CD14-positive monocyte (primary cell): ENCODE data around the gene EIPR1. TPM values are rescaled to one million over a fixed set of nuclear protein-coding genes. Genes with fewer than 3 reads are reported as not detected.

Source experiments
- DNase-seq, 3 donors: peaks; one replicate each; pipeline ENCODE4 v3.0.0-alpha.2; 2011 to 2022
- H2AFZ ChIP-seq: 2 replicates; pipeline ENCODE4 v1.6.0; 2012; ENCODE audit warnings: mild to moderate bottlenecking, low read depth, low read length, inconsistent platforms; ENCODE audit not compliant: insufficient read depth, poor library complexity, severe bottlenecking
- H3K27ac ChIP-seq, 2 donors: 1 replicate in 1 of 2; 2 replicates in 1 of 2; pipeline ENCODE4 v1.5.1; 2012 to 2013; ENCODE audit warnings: low read length in 2 of 2, control low read depth in 1 of 2, inconsistent platforms in 1 of 2, low read depth in 1 of 2, mild to moderate bottlenecking in 1 of 2
- H3K27me3 ChIP-seq, 2 donors: one replicate each; pipeline versions ENCODE4 v1.6.0 to v1.6.1; 2011 to 2013; ENCODE audit warnings: low read length in 2 of 2; ENCODE audit not compliant: control insufficient read depth in 2 of 2, insufficient read depth in 2 of 2
- H3K36me3 ChIP-seq, 2 donors: replicated peaks in 1 of 2; 1 replicate in 1 of 2; 2 replicates in 1 of 2; pipeline versions ENCODE4 v1.5.1 to v1.6.1; 2012 to 2013; ENCODE audit warnings: low read length in 2 of 2, control low read depth in 1 of 2, inconsistent platforms in 1 of 2, mild to moderate bottlenecking in 1 of 2; ENCODE audit not compliant: insufficient read depth in 2 of 2, control insufficient read depth in 1 of 2
- H3K4me1 ChIP-seq, 2 donors: 1 replicate in 1 of 2; 2 replicates in 1 of 2; pipeline versions ENCODE4 v1.5.1 to v1.6.1; 2012 to 2013; ENCODE audit warnings: low read length in 2 of 2, control low read depth in 1 of 2, inconsistent platforms in 1 of 2, mild to moderate bottlenecking in 1 of 2, moderate library complexity in 1 of 2; ENCODE audit not compliant: insufficient read depth in 2 of 2, control insufficient read depth in 1 of 2
- H3K4me2 ChIP-seq: replicated peaks from 2 replicates; pipeline ENCODE3; 2012; ENCODE audit warnings: low read length, moderate library complexity, mild to moderate bottlenecking; ENCODE audit not compliant: poor library complexity, severe bottlenecking; ENCODE audit errors: extremely low read depth
- H3K4me3 ChIP-seq, 3 experiments: fragments of 200-600 bp in 1 of 3; sonication (generic) in 1 of 3; replicated peaks in 1 of 3; 1 replicate in 2 of 3; 2 replicates in 1 of 3; pipeline ENCODE4 v1.5.1; 2011 to 2013; ENCODE audit warnings: low read length in 3 of 3, mild to moderate bottlenecking in 3 of 3, control low read depth in 2 of 3, low read depth in 2 of 3, inconsistent platforms in 1 of 3, moderate library complexity in 1 of 3
- H3K79me2 ChIP-seq: 2 replicates; pipeline ENCODE4 v1.6.0; 2012; ENCODE audit warnings: mild to moderate bottlenecking, control low read depth, inconsistent platforms, low read length, moderate library complexity; ENCODE audit not compliant: insufficient read depth
- H3K9ac ChIP-seq: 2 replicates; pipeline ENCODE4 v1.6.0; 2017; ENCODE audit warnings: low read length, mild to moderate bottlenecking; ENCODE audit not compliant: insufficient read depth, poor library complexity, severe bottlenecking
- H3K9me3 ChIP-seq, 2 donors: replicated peaks in 1 of 2; 1 replicate in 1 of 2; 2 replicates in 1 of 2; pipeline versions ENCODE4 v1.5.1 to v1.6.1; 2012 to 2013; ENCODE audit warnings: low read length in 2 of 2, control low read depth in 1 of 2; ENCODE audit not compliant: control insufficient read depth in 1 of 2, insufficient read depth in 1 of 2
- H4K20me1 ChIP-seq: 2 replicates; pipeline ENCODE4 v1.6.0; 2012; ENCODE audit warnings: mild to moderate bottlenecking, low read length, control low read depth, moderate library complexity; ENCODE audit not compliant: insufficient read depth
- H3K27ac Mint-ChIP-seq, 7 donors: one replicate each; pipeline ENCODE4 v1.8.0; 2020; ENCODE audit warnings: mild to moderate bottlenecking in 7 of 7, mixed read lengths in 7 of 7, moderate library complexity in 6 of 7, inconsistent platforms in 2 of 7
- H3K27me3 Mint-ChIP-seq, 3 donors: one replicate each; pipeline ENCODE4 v1.8.0; 2021 to 2022; ENCODE audit warnings: low read depth in 3 of 3, mild to moderate bottlenecking in 3 of 3, mixed read lengths in 3 of 3, moderate library complexity in 3 of 3, inconsistent platforms in 1 of 3
- H3K36me3 Mint-ChIP-seq, 2 donors: one replicate each; pipeline ENCODE4 v1.8.0; 2020; ENCODE audit warnings: mixed read lengths in 2 of 2, inconsistent platforms in 1 of 2, mild to moderate bottlenecking in 1 of 2
- H3K4me1 Mint-ChIP-seq: one replicate; pipeline ENCODE4 v1.8.0; 2020; ENCODE audit warnings: mild to moderate bottlenecking, mixed read lengths
- H3K4me3 Mint-ChIP-seq, 2 donors: one replicate each; pipeline ENCODE4 v1.8.0; 2020; ENCODE audit warnings: mild to moderate bottlenecking in 2 of 2, mixed read lengths in 2 of 2, moderate library complexity in 1 of 2
- H3K9me3 Mint-ChIP-seq, 7 donors: one replicate each; pipeline ENCODE4 v1.8.0; 2020 to 2022; ENCODE audit warnings: mixed read lengths in 7 of 7, mild to moderate bottlenecking in 6 of 7, moderate library complexity in 6 of 7, inconsistent platforms in 2 of 7
- WGBS: methylation state at CpG from one replicate; pipeline ENCODE4 v1.1.5; 2013; ENCODE audit warnings: missing lambda C conversion rate; ENCODE audit not compliant: insufficient coverage; 5-methylcytosine and 5-hydroxymethylcytosine counted together
- intact Hi-C, 2 donors: fragments of 100-400 bp; cut with micrococcal nuclease; formaldehyde crosslinking; loops; one replicate each; pipeline versions ENCODE4 v1.15.0 to v1.15.1; 2023
- polyA plus RNA-seq, 3 donors: library from polyadenylated mRNA; depleted of rRNA in 1 of 3; unstranded in 2 of 3; stranded (reverse) in 1 of 3; fragments of 300-500 nt in 2 of 3; fragments of >200 nt in 1 of 3; fragmentation: Illumina TruSeq in 2 of 3; gene quantifications; 1 replicate in 2 of 3; 2 replicates in 1 of 3; pipeline ENCODE4 v1.2.3, GENCODE V29; 2012 to 2021
- TF ChIP-seq, protein P1 (sequence below): fragments of 200-600 bp; IDR thresholded peaks from one replicate; pipeline ENCODE4 v1.8.0; 2022; ENCODE audit warnings: antibody characterized with exemption, mild to moderate bottlenecking

Gene EIPR1
- polyA plus RNA-seq, 3 donors, result 19.0 to 22.4 (median 20.8) TPM

DNA sequence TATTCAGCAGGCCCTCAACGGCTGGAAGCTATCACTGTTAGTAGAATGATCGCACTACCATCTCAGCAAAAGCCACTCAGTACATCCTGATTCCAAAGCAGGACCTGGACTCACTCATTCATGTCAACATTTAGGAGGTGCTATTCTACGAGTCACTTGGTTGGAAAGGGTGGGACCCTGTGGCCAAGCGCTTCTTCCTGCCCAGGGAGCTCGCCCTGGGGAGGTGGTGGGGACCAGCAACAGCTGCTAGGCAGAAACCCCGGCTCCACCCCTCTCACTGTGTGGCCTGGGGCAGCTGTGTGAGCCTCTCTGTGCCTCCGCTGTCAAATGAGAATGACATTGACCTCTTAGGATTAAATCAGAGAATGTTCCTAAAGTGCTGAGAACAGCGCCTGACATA, 231.4 kb downstream of the EIPR1 start:
- H3K36me3 ChIP-seq, result no peaks in the 10 kb centered on the region
- H4K20me1 ChIP-seq, result no peaks in the 10 kb centered on the region
- no peak for DNase-seq
- no peaks in the 10 kb centered on the region for H3K4me1 Mint-ChIP-seq
- no peak overlapping the region for H3K4me3 ChIP-seq
- H3K27ac Mint-ChIP-seq, result peak overlapping the region in 1 of 7 donors; percentile 23
- H3K36me3 Mint-ChIP-seq, result peaks cover 0 to 4% of the 10 kb centered on the region in 2 donors
- intact Hi-C loops, result no loop called here
- H3K9ac ChIP-seq, result no peak overlapping the region
- no peaks in the 10 kb centered on the region for H3K27me3 ChIP-seq
- no peak overlapping the region for H3K4me3 Mint-ChIP-seq
- no peak overlapping the region for H2AFZ ChIP-seq
- 74% methylated on average over 4 of the region's 8 CpGs for WGBS
- H3K4me2 ChIP-seq, result no peak overlapping the region
- no peaks in the 10 kb centered on the region for H3K79me2 ChIP-seq
- no peaks in the 10 kb centered on the region for H3K27me3 Mint-ChIP-seq
- peaks cover 0 to 4% of the 10 kb centered on the region in 2 donors for H3K9me3 ChIP-seq
- H3K4me1 ChIP-seq, result no peaks in the 10 kb centered on the region
- no peak overlapping the region for H3K27ac ChIP-seq
- H3K9me3 Mint-ChIP-seq, result peaks cover 0 to 6% (median 0%) of the 10 kb centered on the region in 7 donors
- TF ChIP-seq, protein P1, sequence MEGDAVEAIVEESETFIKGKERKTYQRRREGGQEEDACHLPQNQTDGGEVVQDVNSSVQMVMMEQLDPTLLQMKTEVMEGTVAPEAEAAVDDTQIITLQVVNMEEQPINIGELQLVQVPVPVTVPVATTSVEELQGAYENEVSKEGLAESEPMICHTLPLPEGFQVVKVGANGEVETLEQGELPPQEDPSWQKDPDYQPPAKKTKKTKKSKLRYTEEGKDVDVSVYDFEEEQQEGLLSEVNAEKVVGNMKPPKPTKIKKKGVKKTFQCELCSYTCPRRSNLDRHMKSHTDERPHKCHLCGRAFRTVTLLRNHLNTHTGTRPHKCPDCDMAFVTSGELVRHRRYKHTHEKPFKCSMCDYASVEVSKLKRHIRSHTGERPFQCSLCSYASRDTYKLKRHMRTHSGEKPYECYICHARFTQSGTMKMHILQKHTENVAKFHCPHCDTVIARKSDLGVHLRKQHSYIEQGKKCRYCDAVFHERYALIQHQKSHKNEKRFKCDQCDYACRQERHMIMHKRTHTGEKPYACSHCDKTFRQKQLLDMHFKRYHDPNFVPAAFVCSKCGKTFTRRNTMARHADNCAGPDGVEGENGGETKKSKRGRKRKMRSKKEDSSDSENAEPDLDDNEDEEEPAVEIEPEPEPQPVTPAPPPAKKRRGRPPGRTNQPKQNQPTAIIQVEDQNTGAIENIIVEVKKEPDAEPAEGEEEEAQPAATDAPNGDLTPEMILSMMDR, result no peak

DNA sequence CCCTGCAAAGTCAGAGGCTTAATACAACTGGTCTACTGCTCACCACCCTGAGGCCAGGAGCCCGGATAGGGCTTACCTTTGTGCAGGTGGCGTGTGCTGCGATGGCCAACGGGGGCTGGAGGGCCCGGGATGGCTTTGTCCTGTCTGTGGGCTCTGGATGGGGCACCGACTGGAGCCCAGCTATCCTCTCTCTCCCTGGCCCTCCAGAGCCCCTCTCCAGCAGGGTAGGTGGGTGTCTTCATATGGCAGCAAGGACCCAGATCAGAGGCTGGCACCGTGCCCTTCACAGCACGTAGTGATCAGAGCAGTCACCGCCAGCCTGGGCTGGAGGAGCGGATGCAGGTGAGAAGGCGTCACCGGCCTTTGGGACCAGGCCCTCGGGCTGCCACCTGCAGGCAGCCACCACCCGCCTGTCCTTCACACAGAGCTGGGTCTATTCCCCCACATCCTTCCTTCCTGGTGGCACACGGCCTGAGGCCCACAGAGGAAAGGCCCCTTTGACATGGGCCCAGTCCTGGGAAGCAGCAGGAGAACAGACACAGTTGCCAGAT, 232.1 kb downstream of the EIPR1 start:
- Histone ChIP-seq H3K4me1 (no peaks in the 10 kb centered on the region), H2AFZ (no peak overlapping the region), H3K4me3 (no peak overlapping the region), H3K4me2 (no peak overlapping the region), H3K27ac (no peak overlapping the region), H3K36me3 (no peaks in the 10 kb centered on the region), H3K27me3 (no peaks in the 10 kb centered on the region), H3K79me2 (no peaks in the 10 kb centered on the region), H4K20me1 (no peaks in the 10 kb centered on the region), H3K9ac (no peak overlapping the region), H3K9me3 (no peaks in the 10 kb centered on the region)
- 85% methylated on average over 12 of the region's 15 CpGs for WGBS
- Mint-ChIP-seq H3K36me3 (no peaks in the 10 kb centered on the region), H3K4me1 (no peaks in the 10 kb centered on the region), H3K27me3 (no peaks in the 10 kb centered on the region), H3K9me3 (peaks cover 0 to 2% (median 0%) of the 10 kb centered on the region in 7 donors), H3K27ac (peak overlapping the region in 1 of 7 donors; percentile 54), H3K4me3 (no peak overlapping the region)
- no peak for DNase-seq
- TF ChIP-seq, protein P1, result no peak
- intact Hi-C loops, result no loop called here
